Fibroblast of skin of right quadriceps (primary cell): ENCODE data around the gene LRIT3.
A peak's percentile ranks its signal among the peaks of the same experiment; 100 is the strongest.
"Not testable (repeated sequence)": the region's sequence is repeated elsewhere in the genome, so short reads cannot be mapped to it uniquely, and the experiment has no call there.

Source experiments
- DNase-seq: peaks from one replicate; pipeline ENCODE4 v3.0.0-alpha.2; 2013

The LRIT3 gene

GRCh38 chr4:109859426-109860300 lies 11.8 kb downstream of the LRIT3 start:
- DNase-seq, result not testable (repeated sequence)

DNA sequence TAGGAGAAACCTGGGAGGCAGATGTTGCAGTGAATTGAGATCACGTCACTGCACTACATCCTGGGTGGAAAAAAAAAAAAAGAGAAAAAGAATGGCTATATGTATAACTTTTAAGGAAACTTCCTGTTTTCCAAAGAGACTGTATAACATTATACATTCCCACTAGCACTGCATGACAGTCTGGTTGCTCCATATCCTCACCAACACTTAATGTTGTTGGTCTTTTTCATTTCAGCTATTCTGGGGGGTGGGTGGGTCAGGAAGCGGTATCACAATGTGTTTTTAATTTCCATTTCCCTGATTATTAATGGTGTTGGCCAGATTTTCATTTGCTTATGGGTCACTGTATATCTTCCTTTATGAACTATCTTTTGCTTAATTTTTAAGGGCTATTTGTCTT lies 13.4 kb downstream of the LRIT3 start:
- no peak for DNase-seq

GRCh38 chr4:109861916-109862511 lies 14.1 kb downstream of the LRIT3 start:
- no peak for DNase-seq

DNA sequence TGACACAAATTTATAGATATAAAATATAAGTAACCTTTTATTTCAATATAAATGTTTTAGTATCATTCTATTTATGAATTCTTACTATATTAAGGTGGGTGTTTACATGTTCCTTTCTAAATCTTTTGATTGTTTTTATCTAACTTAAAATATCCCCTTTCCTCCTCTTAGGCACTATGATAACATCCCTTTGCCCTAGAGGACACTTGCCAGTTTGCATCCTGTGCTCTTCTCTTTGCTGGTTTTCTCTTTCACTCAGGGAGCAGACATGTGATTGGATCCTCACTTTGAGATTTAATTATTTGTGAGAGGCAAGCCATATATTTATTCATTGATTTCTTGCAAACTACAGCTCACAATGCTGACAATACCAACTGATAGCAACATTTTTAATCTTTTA lies 16.2 kb downstream of the LRIT3 start:
- DNase-seq, result no peak

- no peak for DNase-seq
Observed at GRCh38 chr4:109870061-109870460, 22.2 kb downstream of the LRIT3 start.

DNA sequence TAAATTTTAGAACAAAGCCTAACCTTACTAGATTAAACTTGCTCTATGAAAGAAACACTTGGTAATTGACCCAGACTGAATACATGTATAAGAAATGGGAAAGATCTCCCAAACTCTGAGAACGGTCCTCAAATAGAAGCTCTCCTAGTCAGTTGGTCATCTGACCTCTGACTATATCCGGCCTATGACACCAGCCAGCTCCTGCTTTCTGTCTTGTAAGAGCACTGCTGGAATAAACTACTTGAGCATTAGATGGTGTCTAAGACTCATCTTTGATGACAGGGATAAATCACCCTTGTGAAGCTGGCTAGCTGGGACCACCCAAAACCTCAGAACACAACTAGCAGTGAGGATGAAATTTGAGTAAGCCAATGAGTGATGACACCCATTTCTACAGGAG lies 24.2 kb downstream of the LRIT3 start:
- no peak for DNase-seq

- DNase-seq, result no peak
Observed at GRCh38 chr4:109872950-109873656, 25.2 kb downstream of the LRIT3 start.

DNA sequence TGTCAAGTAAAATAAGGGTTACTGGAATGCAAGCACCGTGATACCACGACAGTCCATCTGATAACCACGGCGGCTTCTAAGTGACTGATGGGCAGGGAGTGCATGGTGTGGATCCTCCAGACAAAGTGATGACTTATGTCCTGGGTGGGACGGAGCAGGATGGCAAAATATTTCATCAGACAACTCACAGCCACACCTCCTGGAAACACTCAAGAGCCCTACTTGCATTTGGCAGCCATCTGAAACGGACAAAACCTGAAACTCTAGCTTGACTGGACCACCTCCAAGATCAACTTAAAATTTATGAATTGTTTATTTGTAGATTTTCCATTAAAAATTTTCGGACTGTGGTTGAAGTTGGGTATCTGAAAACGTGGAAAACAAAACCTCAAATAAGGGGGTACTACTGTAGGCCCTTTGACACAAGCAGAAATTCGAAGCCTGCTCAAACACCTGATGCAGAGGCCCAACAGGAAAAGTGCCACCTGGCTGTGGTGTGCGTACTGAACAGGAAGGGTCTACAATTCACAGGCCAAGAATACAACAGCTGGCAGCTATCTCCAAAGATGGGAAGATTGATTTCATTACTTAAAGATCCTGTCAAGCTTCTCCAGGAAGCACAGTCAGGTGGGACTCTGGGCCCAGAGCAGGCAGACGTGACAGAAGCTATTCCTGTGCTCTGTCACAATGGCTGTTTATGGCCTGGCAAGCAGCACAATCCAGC lies 26.0 kb downstream of the LRIT3 start:
- peak; percentile 33 for DNase-seq

- no peak for DNase-seq
Observed at GRCh38 chr4:109875106-109875505, 27.2 kb downstream of the LRIT3 start.

GRCh38 chr4:109875553-109875952 lies 27.6 kb downstream of the LRIT3 start:
- not testable (repeated sequence) for DNase-seq

DNA sequence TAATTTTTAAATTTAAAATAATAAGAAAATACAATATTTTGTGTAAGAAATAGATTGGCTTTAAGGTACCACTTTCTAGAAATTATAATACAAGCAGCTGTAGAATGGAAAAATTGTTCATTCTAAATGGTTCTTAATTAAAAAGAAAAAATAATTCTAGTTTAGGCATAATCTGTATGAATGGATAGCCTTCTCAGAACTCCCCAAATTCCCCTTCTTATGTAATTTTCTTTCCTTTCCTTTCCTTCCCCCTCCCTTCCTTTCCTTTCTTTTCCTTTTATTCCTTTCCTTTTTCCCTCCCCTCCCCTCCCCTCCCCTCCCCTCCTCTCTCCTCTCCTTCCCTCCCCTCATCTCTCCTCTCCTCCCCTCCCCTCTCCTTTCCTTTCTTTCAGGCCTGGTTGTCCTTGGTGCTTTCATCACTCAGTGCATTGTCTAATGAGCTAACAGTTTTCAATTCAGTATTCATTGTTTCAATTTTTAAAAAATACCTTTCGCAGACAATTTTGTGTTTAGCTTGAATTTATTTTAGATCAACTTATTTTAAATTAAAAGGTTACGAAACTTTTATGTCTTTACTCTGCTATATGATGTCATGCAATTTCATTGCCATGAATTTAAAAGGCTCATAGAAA lies 28.8 kb downstream of the LRIT3 start:
- no peak for DNase-seq

DNA sequence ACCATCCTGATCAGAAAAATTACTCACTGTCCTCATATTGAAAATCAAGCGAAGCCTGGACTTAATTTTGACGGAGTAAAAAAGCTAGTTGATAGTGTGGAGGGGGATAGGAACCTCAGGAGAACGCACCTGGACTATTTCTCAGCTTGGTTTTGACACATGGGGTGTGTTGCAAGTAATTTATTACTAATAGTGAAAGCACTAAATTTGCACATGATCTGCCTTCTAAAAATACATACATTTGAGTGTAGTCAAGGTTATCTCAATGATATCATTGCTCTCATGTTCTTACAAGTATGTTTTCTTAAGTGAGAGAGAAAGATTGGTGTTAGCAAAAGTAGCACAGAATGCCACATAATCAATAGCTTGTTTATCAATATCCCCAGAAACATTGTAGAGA lies 29.5 kb downstream of the LRIT3 start:
- DNase-seq, result no peak

DNA sequence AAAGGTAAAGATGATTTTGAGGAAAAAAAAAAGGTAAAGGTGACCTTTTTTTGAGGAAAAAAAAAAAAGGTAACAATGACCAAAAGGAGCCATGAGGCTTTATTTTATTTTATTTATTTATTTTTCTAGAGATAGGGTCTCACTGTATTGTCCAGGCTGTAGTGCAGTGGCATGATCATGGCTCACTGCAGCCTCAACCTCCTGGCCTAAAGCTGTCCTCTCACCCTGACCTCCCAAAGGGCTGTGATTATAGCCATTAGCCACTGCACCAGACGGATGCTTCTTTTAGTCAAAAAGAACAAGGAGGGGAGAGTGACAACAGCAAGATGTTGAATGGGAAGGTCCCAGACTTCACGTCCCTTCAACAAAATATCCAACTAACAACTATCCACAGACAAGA lies 30.4 kb downstream of the LRIT3 start:
- DNase-seq, result no peak

- no peak for DNase-seq
Observed at GRCh38 chr4:109879081-109879480, 31.2 kb downstream of the LRIT3 start.

- DNase-seq, result no peak
Observed at GRCh38 chr4:109879636-109880314, 31.9 kb downstream of the LRIT3 start.

GRCh38 chr4:109886303-109886702 lies 38.4 kb downstream of the LRIT3 start:
- no peak for DNase-seq

DNA sequence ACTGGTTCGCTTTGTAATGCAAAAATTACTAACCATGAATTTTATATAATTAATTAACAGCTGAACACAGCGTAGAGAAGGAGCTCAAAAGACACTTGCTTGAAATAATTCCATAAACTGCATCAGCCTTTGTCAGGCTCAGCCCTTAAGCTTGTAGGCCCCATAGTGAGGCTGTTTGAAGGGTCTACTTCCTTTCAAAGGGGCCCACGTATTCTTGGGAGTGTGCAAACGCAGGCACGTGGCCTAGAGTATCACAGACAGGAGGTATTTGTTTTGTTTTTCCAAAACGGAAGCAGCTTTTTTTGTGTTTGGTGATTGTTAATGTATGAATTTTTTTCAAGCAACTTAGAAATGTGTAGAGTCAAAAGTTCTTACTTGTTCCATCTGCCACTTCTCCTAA lies 39.2 kb downstream of the LRIT3 start:
- no peak for DNase-seq

- no peak for DNase-seq
Observed at GRCh38 chr4:109890076-109890475, 42.2 kb downstream of the LRIT3 start.

DNA sequence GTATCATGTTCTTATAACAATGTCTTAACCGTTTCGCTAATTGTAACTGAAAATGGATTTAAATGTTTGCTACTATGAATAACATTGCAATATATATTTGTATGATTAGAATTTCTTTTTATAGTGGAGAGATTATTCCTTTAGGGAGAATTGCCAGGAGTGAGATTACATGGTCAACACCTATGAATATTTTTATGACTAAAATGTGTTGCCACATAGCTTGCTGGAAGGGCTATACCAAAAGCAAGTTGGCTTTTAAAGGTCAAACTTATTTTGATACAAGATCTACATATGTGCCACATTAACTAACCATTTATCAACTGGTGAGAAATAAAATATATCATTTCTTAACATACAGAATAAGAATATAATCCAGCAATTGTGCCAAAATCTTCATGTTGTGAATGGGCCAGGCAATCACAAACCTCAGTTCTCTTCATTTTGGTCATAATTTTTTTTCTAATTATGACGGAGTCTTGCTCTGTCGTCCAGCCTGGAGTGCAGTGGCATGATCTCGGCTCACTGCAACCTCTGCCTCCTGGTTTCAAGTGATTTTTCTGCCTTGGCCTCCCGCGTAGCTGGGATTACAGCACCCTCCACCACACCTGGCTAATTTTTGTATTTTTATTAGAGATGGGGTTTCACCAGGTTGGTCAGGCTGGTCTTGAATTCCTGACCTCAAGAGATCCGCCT lies 54.8 kb downstream of the LRIT3 start:
- no peak for DNase-seq

DNA sequence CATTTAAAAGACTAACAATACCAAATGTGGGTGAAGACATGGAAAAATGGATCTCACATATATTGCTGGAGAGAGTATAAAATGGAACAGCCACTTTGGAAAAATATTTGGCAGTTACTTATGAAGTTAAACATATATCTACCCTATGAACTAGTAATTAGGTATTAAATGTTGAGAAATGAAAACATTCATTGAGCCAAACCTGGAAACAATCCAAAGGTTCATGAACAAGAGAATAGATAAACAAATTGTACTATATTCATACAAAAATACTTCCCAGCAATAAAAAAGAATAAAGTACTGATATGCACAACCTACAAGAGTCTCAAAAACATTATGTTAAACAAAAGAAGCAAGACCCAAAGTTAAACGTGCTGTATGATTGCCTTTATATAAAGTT lies 60.8 kb downstream of the LRIT3 start:
- no peak for DNase-seq

- no peak for DNase-seq
Observed at GRCh38 chr4:109910256-109910655, 62.3 kb downstream of the LRIT3 start.
